HUES48 (cell line): ENCODE results near the gene MAGI3.

Experiments
- H3K27ac ChIP-seq: one replicate; pipeline ENCODE4 v1.7.0; 2013; ENCODE audit warnings: low read depth, low read length, inconsistent platforms
- H3K27me3 ChIP-seq: 2 replicates; pipeline ENCODE4 v1.6.1; 2013; ENCODE audit warnings: mild to moderate bottlenecking, low read length; ENCODE audit not compliant: control insufficient read depth, insufficient read depth
- H3K36me3 ChIP-seq: 2 replicates; pipeline ENCODE4 v1.6.1; 2013; ENCODE audit warnings: low read length; ENCODE audit not compliant: control insufficient read depth, insufficient read depth
- H3K4me1 ChIP-seq: 2 replicates; pipeline ENCODE4 v1.6.1; 2013; ENCODE audit warnings: mild to moderate bottlenecking, low read length; ENCODE audit not compliant: control insufficient read depth, insufficient read depth
- H3K4me3 ChIP-seq: 2 replicates; pipeline ENCODE4 v1.5.1; 2013; ENCODE audit warnings: mild to moderate bottlenecking, low read depth, low read length
- H3K9ac ChIP-seq: 2 replicates; pipeline ENCODE4 v1.6.1; 2013; ENCODE audit warnings: mild to moderate bottlenecking, low read depth, low read length, moderate library complexity
- H3K9me3 ChIP-seq: 2 replicates; pipeline ENCODE4 v1.6.1; 2013; ENCODE audit warnings: low read length; ENCODE audit not compliant: control insufficient read depth, insufficient read depth

The MAGI3 gene

DNA sequence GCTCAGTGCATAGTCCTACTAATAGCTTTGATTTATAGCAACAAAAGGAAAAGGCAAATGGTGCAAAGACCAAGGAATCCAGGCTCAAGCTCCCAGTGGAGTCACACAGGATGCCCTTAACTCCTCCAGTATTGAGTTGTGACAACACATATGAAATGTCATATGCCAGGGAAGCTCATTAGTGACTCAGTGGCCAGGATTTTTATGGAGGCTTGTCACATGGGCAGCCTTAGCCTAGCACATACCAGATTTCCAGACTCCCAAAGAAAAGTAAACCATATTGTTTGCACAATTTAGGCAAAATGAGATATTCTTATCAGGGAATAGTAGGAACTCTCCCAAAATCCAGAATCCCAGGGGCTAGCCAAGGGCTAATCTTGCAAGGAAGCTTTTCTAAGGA, 129.2 kb downstream of the MAGI3 start:
- Histone ChIP-seq H3K27ac (no peak overlapping the region), H3K9ac (no peak overlapping the region), H3K9me3 (no peaks in the 10 kb centered on the region; the same call in 1 of the 2 replicates), H3K4me3 (no peak overlapping the region), H3K4me1 (no peaks in the 10 kb centered on the region), H3K36me3 (no peaks in the 10 kb centered on the region), H3K27me3 (no peaks in the 10 kb centered on the region)

DNA sequence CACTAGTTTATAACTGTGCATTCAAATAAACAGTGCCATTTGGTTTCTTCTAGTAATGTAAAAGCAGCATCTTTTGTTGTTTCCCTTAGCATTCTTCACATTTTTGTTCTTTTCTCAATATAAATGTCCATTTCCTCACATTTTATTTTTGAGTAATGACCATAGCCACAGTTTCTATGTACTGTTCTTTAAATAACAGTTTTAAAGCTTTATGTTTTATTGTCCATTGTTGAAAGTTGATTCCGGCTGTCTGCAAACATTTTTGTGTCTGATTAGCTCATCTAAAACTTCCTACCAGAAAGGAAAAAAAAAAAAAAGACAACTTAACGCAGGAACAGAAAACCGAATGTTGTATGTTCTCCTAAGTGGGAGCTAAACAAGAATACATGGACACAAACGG, 139.7 kb downstream of the MAGI3 start:
- Histone ChIP-seq H3K27ac (no peak overlapping the region), H3K4me3 (no peak overlapping the region), H3K36me3 (no peaks in the 10 kb centered on the region), H3K9me3 (no peaks in the 10 kb centered on the region; the same call in 1 of the 2 replicates), H3K9ac (no peak overlapping the region), H3K4me1 (peaks cover 14% of the 10 kb centered on the region; the same call in 1 of the 2 replicates), H3K27me3 (no peaks in the 10 kb centered on the region)

DNA sequence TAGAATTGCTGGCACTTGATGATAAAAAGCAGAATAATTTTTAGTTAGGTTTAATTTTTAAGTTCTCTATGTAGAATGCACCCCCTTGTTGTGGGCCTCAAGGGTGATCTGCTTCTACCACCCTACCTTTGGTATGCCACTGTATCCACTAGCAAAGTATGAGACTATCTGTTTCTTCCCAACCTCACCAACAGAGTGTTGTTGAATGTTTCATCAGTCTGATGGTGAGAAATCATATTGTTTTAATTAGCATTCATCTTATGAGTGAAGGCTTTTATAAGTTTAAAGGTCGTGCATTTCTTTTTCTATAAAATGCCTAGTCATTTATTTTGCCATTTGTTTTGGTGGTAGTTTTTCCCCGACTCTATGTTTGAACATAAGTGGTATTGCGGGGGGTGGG, 141.0 kb downstream of the MAGI3 start:
- no peaks in the 10 kb centered on the region for H3K9me3 ChIP-seq
- H3K9ac ChIP-seq: no peak overlapping the region
- peaks cover 18% of the 10 kb centered on the region; the same call in 1 of the 2 replicates for H3K4me1 ChIP-seq
- no peak overlapping the region for H3K4me3 ChIP-seq
- H3K36me3 ChIP-seq: no peaks in the 10 kb centered on the region
- no peaks in the 10 kb centered on the region for H3K27me3 ChIP-seq
- no peak overlapping the region for H3K27ac ChIP-seq

DNA sequence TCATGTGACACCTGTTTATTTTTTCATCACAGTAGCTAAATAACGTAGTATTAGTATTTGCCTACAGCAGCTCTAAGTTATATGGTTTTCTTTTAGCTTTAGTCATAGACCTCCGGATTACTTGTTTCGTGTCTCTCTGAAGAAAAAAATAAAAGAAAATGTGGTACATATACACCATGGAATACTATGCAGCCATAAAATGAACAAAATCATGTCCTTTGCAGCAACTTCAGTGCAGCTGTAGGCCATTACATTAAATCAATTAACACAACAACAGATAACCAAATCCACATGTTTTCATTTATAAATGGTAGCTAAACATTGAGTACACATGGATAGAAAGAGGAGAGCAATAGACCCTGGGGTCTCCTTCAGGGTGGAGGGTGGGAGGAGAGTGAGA, 142.7 kb downstream of the MAGI3 start:
- Histone ChIP-seq H3K9ac (no peak overlapping the region), H3K27ac (no peak overlapping the region), H3K9me3 (no peaks in the 10 kb centered on the region), H3K4me3 (no peak overlapping the region), H3K27me3 (no peaks in the 10 kb centered on the region), H3K4me1 (peaks cover 18% of the 10 kb centered on the region; the same call in 1 of the 2 replicates), H3K36me3 (no peaks in the 10 kb centered on the region)

DNA sequence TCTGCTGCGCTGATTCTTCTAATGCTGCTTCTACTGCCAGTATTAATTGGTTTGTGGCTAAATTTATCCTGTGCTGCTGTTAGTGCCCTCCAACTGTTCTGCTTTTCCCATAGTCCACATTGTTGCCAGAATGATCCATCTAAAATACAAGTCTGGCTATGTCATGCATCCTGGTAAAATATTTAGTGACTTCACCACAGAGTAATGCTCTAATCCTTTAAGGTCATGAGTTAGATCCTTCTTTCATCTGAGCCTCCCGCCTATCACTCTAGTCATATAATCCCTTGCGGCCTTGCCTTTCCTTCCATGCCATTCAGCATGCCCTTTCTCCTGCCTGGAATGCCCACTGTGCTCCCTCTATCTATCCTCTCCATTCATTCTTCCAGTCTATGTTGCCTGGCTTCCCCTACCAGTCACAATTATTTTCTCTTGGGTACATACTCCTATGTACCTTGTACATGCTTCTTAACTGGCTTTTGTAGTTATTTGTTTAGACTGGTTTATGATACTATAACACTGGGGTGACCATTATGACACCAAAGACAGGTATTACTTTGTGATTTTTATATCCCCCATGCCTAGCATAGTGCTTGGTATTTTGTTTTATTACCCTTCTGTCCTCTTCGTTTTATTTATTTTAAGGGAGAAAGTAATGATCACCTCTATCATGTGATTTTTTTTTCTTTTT, 144.0 kb downstream of the MAGI3 start:
- Histone ChIP-seq H3K27ac (no peak overlapping the region), H3K36me3 (no peaks in the 10 kb centered on the region), H3K27me3 (no peaks in the 10 kb centered on the region), H3K9ac (no peak overlapping the region), H3K4me3 (no peak overlapping the region), H3K9me3 (no peaks in the 10 kb centered on the region), H3K4me1 (peaks cover 18% of the 10 kb centered on the region; the same call in 1 of the 2 replicates)

DNA sequence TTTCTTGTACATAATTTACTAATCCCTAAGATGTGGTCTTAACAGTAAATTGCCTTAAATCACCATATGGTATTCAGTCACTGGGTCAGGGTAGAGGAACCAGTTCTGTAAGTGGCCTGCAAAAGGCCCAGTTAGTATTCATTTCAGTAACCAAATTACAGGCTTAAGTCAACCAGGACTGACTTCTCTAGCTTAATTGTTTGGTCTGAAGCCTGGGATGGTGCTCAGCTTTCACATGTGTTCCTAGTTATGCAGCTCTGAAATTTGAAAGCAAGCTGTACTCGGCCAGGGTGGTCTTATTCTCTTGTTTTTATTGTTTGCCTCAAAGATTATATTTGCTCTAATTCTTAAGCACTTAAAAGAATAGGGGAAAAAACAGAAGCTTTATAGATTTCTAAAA, 144.6 kb downstream of the MAGI3 start:
- Histone ChIP-seq H3K9me3 (no peaks in the 10 kb centered on the region), H3K4me3 (no peak overlapping the region), H3K36me3 (no peaks in the 10 kb centered on the region), H3K4me1 (peaks cover 17% of the 10 kb centered on the region; the same call in 1 of the 2 replicates), H3K27me3 (no peaks in the 10 kb centered on the region), H3K9ac (no peak overlapping the region), H3K27ac (no peak overlapping the region)

DNA sequence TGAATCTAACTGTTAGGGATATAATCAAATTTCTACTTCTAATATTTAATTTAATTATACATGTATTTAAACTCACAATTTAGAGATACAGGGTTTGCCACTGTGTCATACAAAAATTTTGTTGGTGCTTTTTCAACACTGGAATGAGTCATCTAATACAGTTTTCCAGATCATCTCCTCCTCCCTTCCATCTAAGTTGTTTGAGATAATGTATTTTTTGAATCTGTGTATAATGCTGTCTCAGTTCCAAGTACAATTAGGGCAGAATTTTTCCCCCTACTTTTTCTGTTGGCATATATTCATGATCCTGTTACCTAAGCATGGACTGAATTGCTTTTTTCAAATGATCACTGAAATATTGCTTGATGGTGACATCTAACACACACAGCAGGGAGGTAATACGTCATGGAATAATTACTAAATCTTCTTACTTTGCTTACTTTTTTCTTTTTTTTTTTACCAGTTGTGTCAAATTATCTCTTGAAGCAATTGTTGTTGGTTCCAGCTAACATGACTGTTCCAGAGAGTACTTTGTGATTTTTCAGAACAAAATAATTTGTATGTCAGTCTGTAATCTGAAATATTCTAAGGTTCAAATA, 146.0 kb downstream of the MAGI3 start:
- no peaks in the 10 kb centered on the region for H3K9me3 ChIP-seq
- H3K4me3 ChIP-seq: no peak overlapping the region
- H3K4me1 ChIP-seq: peaks cover 15% of the 10 kb centered on the region; the same call in 1 of the 2 replicates
- no peaks in the 10 kb centered on the region for H3K36me3 ChIP-seq
- no peak overlapping the region for H3K27ac ChIP-seq
- no peaks in the 10 kb centered on the region for H3K27me3 ChIP-seq
- H3K9ac ChIP-seq: no peak overlapping the region

DNA sequence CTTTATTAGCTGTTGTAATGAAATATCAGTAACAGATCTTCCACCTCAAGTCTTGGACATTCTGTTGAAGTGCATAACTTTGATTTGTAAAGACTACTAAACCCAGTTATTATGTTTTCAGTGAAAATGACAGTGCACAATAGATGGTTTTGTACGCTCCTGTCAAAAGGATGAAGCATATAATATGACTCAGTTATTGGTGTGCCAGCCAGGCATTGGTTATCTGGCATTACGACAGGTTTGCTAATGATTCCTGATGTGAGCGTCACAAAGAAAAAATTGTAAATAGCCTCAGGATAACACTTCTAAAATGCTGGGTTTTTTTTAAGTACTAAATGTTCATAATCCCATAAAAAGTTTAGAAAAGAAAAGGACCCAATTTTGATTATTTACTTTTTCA, 147.9 kb downstream of the MAGI3 start:
- H3K27ac ChIP-seq: no peak overlapping the region
- H3K9me3 ChIP-seq: no peaks in the 10 kb centered on the region
- H3K27me3 ChIP-seq: no peaks in the 10 kb centered on the region
- no peaks in the 10 kb centered on the region for H3K36me3 ChIP-seq
- H3K9ac ChIP-seq: no peak overlapping the region
- no peak overlapping the region for H3K4me3 ChIP-seq
- H3K4me1 ChIP-seq: peaks cover 15% of the 10 kb centered on the region; the same call in 1 of the 2 replicates

DNA sequence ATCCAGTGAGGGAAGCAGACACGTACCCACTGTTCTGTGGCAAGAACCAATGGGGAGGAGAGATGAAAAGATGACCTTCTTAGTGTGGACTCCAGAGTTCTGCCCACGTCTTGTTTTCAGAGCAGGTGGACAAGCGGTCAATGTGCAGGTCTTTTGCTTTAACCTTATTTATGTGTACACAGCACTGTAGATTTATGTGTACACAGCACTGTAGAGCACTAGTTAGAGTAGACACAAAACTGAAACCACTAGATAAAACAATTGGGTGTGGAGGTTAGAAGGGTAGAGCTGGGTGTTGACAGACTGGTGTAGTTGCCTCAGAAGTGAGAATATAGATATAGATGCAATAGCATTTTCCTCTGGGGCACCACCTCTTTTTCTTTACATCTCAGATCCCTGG, 150.0 kb downstream of the MAGI3 start:
- H3K36me3 ChIP-seq: no peaks in the 10 kb centered on the region
- H3K27me3 ChIP-seq: no peaks in the 10 kb centered on the region
- H3K27ac ChIP-seq: no peak overlapping the region
- H3K9me3 ChIP-seq: no peaks in the 10 kb centered on the region
- no peak overlapping the region for H3K4me3 ChIP-seq
- no peak overlapping the region for H3K9ac ChIP-seq
- H3K4me1 ChIP-seq: peaks cover 5% of the 10 kb centered on the region; the same call in 1 of the 2 replicates

DNA sequence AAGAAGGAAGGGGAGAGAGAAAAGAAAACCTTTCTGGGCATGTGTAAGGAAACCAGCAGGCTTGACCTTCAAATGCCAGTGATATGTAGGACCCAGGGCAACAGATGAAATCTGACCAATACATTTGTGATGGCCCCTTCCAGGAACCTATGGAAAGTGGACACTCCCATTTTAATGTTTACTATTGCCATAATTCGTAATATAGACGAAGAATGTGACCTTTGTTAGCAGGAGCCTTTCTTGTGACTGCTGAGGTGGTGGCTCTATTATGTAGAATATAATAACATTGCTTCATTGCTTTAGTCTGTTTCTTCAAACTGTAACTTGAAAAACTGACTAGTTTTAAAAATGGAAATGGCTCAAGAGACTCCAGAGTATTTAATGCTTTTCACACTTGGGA, 150.8 kb downstream of the MAGI3 start:
- no peaks in the 10 kb centered on the region for H3K9me3 ChIP-seq
- no peak overlapping the region for H3K27ac ChIP-seq
- H3K36me3 ChIP-seq: no peaks in the 10 kb centered on the region
- H3K27me3 ChIP-seq: no peaks in the 10 kb centered on the region
- no peak overlapping the region for H3K4me3 ChIP-seq
- H3K4me1 ChIP-seq: peaks cover 9% of the 10 kb centered on the region; the same call in 1 of the 2 replicates
- no peak overlapping the region for H3K9ac ChIP-seq

DNA sequence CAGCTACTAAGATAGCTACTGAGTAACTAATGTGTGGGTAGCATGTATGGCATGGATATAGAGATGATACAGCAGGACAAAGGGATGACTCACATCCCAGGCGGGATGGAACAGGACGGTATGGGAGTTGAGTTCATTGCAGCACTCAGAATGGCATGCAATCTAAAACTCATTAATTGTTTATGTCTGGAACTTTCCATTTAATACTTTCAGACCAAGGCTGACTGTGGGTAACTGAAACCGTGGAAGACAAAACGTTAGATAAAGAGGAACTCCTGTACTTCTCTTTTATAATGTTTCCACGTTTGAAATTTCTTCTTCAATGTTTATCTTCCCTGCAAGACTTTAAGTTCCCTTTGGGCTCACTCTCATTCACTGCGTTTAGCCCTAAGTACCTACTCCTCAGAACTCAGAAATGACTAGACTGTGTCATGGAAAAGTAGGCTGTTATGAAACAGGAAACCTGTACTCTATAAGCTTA, 151.9 kb downstream of the MAGI3 start:
- Histone ChIP-seq H3K4me1 (peaks cover 12% of the 10 kb centered on the region), H3K4me3 (no peak overlapping the region), H3K27me3 (no peaks in the 10 kb centered on the region), H3K9me3 (no peaks in the 10 kb centered on the region), H3K36me3 (no peaks in the 10 kb centered on the region), H3K27ac (no peak overlapping the region), H3K9ac (no peak overlapping the region)
